Stimulated activated CD8-positive, alpha-beta memory T cell treated with anti-CD3 and anti-CD28 coated beads, Interleukin-12 subunit alpha, Interleukin-12 subunit beta, amount 100 ng/mL, for 24 hours (primary cell): ENCODE data around the gene KRT38.

ENCODE experiments used
- DNase-seq: peaks from one replicate; pipeline ENCODE4 v3.0.0-alpha.2; 2020; ENCODE audit errors: extremely low read depth

Gene KRT38

GRCh38 chr17:41421617-41422016, 19.2 kb downstream of the KRT38 start:
- no peak for DNase-seq

DNA sequence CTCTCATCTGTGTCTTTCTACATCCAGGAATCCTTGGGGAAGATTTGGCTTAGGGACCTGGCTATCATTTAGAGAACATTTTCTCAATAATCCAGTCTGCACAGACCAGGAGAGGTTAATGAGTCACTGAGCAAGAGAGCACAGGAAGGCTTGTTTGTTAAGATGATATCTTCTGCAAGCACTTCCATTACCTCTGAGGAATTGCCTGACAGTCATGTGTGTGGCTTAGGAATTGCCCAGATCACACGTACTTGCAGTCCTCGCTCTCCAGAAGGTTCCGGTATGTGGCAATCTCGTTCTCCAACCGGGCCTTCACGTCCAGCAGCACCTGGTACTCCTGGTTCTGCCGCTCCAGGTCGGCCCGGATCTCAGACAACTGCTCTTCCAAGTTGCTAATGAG, 19.7 kb downstream of the KRT38 start:
- no peak for DNase-seq

DNA sequence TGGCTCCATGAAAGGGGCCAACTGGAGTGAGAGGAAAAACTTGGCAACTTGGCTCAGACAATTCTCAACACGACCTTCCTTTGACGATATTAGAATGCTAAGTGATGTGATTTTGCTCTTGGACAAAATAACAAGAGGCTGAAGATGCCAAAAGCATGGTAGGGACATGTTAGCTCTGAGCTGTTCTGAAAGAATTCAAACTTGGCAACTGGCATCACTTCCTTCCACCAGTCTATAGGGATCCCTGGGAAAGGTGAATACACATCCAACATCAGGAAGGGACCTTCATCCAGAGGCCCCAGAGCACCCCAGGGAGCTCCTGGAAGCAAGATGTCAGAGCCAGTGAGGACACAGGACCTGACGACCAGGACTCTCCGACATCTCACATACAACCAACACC, 20.6 kb downstream of the KRT38 start:
- DNase-seq = no peak

GRCh38 chr17:41419716-41420115, 21.1 kb downstream of the KRT38 start:
- no peak for DNase-seq

DNA sequence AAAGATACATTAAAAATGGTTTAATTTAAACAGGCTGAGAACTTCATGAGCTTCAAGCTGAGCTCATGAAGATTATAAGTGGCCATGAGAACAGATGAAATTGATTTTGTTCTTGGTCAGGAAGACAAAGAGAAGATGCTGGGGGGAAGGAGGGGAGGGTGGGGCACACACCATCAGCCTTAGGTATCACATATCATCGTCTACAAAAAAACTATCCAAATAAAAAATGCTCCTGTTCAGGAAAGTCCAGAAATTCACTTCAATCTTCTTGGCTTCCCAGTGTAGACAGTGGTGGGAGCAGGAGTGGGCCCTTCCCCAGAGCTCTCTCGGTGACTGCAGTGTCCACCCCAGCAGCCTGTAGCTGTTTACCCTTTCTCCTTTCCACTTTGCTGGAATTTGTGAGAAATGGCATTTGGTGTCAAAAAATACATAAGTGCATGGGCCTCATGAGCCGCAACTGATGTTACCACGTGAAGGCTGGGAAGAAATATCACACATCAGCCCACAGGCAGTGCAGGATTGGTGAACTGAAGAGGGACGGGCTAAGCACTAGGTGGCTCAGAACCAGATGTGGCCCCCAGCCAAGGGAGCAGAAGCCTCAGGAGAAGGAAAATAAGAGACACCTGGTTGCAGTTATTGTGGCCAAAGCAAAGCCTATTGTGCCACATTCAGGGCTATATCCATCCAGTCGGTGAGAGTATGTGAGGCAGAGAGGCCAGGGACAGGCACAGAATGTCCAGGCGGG, 22.5 kb downstream of the KRT38 start:
- DNase-seq = no peak

DNA sequence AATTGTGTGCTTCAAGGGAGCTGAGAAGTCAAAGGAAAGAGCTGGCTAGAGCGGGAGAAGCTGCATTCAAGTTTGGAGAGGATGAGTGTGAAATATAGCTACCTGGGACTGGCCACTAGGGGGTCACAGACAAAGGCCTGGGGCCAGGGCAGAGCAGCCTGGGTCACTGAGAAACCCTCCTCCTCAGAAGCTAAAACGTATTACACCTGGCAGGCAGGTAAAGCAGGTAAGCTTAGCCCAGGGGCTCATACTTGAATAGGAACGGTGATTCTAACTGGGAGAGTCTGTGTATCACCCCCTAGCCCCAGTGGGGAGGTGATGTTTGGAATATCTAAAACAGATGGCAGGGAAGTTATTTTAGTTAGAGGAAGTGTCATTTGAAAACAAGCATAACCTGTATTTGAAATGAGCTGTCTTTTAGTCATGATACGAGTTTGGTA, 23.2 kb downstream of the KRT38 start:
- no peak for DNase-seq

- DNase-seq = no peak
Observed at GRCh38 chr17:41417127-41417526, 23.7 kb downstream of the KRT38 start.

GRCh38 chr17:41416479-41416878, 24.3 kb downstream of the KRT38 start:
- DNase-seq = no peak

DNA sequence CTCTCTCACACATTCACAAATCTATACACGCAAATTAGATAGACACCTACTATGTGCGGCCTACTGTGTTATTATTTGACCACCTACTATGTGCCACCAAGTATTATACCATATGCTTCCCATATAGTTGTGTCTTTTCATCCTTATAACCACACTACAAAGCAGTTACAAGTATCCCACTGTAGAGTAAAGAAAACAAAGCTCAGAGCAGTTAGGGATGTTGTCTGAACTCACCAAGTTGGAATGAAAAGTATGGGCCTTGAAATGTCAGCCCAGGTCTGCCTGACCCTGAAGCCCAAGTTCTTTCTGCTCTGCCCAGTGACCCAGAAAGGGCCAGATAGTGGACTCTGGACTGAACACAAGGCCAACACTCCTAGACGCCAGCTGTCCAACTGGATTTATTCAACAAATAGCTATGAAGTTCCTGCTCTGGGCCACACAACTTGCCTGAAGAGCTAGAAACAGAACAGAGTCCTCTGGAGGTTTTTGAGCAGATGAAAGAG, 24.9 kb downstream of the KRT38 start:
- no peak for DNase-seq

DNA sequence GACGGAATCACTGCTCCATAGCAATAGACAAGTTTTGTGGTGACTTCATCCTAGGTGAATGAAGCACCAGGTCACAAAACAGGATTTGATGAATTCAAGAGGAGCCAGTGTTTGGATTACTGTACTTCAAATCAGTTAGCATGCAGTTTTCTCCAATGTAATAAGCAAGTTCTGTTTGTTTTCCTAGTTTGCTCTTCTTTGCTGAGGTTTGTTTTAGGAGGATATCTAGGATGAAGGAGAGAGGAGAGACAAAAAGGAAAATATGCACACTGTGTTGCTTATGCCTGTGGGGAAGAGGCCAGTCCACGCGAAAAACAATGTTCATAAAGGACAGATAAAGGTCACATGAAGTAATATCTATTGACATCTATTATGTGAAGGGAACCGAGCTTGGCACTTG, 25.4 kb downstream of the KRT38 start:
- DNase-seq = no peak

DNA sequence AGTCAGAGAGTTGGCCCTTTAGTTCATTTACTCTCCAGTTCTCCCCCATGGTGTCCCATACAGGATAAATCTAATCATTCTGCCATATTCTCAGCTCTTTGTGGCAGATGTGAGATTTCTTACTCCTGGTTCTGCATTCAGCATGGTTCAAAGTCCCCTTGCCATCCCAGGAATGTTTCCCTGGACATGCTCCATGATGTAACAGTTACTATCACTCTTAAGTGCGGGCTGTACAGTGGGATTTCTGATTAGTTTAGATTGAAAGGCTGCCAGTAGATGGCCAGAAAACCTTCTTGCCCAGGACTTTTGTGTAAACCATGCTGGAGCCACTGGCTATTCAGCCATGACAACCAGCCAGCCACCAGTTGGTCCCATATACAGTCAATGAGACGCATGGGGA, 26.8 kb downstream of the KRT38 start:
- no peak for DNase-seq

- DNase-seq = no peak
Observed at GRCh38 chr17:41413353-41413957, 27.3 kb downstream of the KRT38 start.

- no peak for DNase-seq
Observed at GRCh38 chr17:41411072-41411840, 29.5 kb downstream of the KRT38 start.

GRCh38 chr17:41407226-41407625, 33.6 kb downstream of the KRT38 start:
- no peak for DNase-seq

GRCh38 chr17:41406205-41406604, 34.6 kb downstream of the KRT38 start:
- no peak for DNase-seq

DNA sequence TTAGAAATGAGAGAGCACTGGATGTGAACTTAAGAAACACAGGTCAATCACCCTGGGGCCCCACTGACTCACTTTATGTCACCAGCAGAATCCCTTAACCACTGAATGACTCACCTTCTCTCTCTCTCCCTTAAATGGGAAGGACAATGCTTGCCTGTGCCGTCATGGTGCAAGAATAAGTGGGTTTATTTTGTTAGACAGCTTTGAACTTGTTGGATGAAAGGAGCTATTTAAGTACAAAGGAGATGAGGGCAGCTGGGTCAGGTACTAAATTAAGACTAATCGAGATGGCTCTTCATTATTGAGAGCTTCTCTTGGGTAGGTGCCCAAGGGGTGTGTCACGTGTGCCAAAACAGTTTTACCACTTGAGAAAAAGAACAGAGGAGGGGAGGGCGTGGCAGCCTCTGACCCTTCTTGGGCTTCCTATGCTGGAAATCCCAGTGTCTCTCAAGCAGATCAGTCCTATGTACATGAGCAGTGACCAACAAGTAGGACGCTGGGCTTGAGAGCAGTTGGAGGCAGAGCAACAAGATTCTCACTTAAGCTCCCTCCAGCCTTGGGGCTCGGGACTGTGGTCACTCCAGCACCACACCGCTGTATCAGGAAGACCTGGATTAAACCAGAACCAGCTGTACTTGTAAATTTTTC, 36.6 kb downstream of the KRT38 start:
- peak; percentile 20 for DNase-seq

DNA sequence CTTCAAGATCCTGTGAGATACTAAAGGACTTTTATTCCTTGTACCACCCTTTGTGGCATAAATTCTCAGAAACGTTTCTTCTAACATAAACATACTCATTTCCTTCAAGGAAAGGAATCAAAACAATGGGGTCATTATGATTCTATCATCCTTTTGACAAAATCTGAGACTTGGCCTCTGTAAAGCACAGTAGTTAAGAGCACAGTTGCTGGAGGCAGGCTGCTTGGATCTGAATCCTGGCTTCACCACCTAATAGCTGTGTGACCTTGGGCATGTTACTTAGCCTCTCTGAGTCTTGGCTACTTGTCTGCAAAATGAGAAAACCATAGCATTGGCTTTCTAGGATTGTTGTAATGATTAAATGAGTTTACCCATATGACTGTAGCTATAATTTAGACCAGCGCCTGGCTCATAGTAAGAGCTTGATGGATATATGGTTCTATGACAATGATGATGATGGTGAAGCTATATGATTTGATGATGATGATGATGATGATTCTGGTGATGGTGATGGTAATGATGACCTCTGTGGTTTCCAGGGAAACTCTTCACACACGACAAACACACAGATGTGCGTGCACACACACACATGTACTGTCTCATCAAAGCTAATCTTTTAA, 37.3 kb downstream of the KRT38 start:
- no peak for DNase-seq

GRCh38 chr17:41402161-41402560, 38.6 kb downstream of the KRT38 start:
- no peak for DNase-seq

- DNase-seq = no peak
Observed at GRCh38 chr17:41396996-41397660, 43.7 kb downstream of the KRT38 start, which contains the start of gene KRT31. Gene KRT31 (minus strand): TSS chr17:41397608. CDS start chr17:41397539, 69 bp downstream.

DNA sequence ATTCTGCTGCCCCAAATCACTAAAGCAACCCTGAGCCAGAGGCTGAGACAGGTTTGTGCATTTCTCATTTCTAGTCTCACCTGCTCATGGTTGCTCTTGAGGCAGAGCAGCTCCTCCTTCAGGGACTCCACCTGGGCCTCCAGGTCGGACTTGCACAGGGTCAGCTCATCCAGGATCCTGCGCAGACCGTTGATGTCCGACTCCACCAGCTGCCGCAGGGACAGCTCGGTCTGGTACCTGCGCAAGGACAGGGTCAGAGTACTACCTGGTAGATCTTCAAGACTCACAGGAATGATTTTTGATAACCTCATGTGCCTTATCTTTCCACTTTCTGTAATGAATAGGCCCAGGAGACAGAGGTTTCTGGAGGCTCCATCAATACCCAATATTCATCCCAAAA, 44.4 kb downstream of the KRT38 start:
- DNase-seq = no peak

- no peak for DNase-seq
Observed at GRCh38 chr17:41395611-41396010, 45.2 kb downstream of the KRT38 start.
